Activated CD4-positive, CD25-positive, alpha-beta regulatory T cell treated with anti-CD3 and anti-CD28 coated beads, Interleukin-2, amount 50 U/mL, for 16 hours (primary cell): ENCODE data around the gene RPL9.
"Not testable (repeated sequence)": the region's sequence is repeated elsewhere in the genome, so short reads cannot be mapped to it uniquely, and the experiment has no call there.

Source experiments
- DNase-seq: peaks from one replicate; pipeline ENCODE4 v3.0.0-alpha.2; 2020; ENCODE audit warnings: low read depth, low spot score

RPL9 gene

GRCh38 chr4:39425297-39425696 is 33.4 kb downstream of the RPL9 start:
- DNase-seq = not testable (repeated sequence)

GRCh38 chr4:39422247-39422646 is 36.5 kb downstream of the RPL9 start:
- DNase-seq = no peak

GRCh38 chr4:39415678-39416283 is 42.9 kb downstream of the RPL9 start:
- no peak for DNase-seq

- not testable (repeated sequence) for DNase-seq
Measured at GRCh38 chr4:39411561-39411960, 47.2 kb downstream of the RPL9 start.

- no peak for DNase-seq
Measured at GRCh38 chr4:39410415-39410814, 48.3 kb downstream of the RPL9 start.

GRCh38 chr4:39407584-39407885 is 51.2 kb downstream of the RPL9 start:
- DNase-seq = no peak

GRCh38 chr4:39406763-39407583 is 51.7 kb downstream of the RPL9 start, which contains the start of gene KLB:
KLB (plus strand) TSS chr4:39406930; CDS start chr4:39406950, 20 bp downstream.
- DNase-seq = no peak
